IPS DF 6.9 (cell line): ENCODE results near the gene MIDN.

Experiments
- DNase-seq: peaks from one replicate; pipeline ENCODE4 v3.0.0-alpha.2; 2013; ENCODE audit warnings: low read depth, low spot score
- H3K27ac ChIP-seq: one replicate; pipeline ENCODE4 v1.5.1; 2013; ENCODE audit warnings: low read length, control low read depth
- H3K27me3 ChIP-seq: 2 replicates; pipeline ENCODE4 v1.6.1; 2013; ENCODE audit warnings: mild to moderate bottlenecking, low read length; ENCODE audit not compliant: control insufficient read depth, insufficient read depth
- H3K36me3 ChIP-seq: 2 replicates; pipeline ENCODE4 v1.6.1; 2013; ENCODE audit warnings: low read length; ENCODE audit not compliant: control insufficient read depth, insufficient read depth
- H3K4me1 ChIP-seq: 2 replicates; pipeline ENCODE4 v1.6.1; 2013; ENCODE audit warnings: low read length; ENCODE audit not compliant: control insufficient read depth, insufficient read depth
- H3K4me3 ChIP-seq: 2 replicates; pipeline ENCODE4 v1.5.1; 2013; ENCODE audit warnings: mild to moderate bottlenecking, low read length
- H3K9me3 ChIP-seq: 2 replicates; pipeline ENCODE4 v1.6.1; 2013; ENCODE audit warnings: low read length, inconsistent platforms; ENCODE audit not compliant: control insufficient read depth, insufficient read depth
- WGBS: extraction: QIAGEN DNeasy Blood & Tissue Kit; methylation state at CpG from one replicate; pipeline ENCODE4 v1.1.7; 2013; ENCODE audit warnings: mixed read lengths, missing lambda C conversion rate; ENCODE audit not compliant: insufficient read length, insufficient coverage; 5-methylcytosine and 5-hydroxymethylcytosine counted together

Gene MIDN

GRCh38 chr19:1248786-1249297 is 459 bp downstream of the MIDN start:
- peak overlapping the region; percentile 96 for H3K4me3 ChIP-seq
- DNase-seq = no peak
- H3K27me3 ChIP-seq = no peaks in the 10 kb centered on the region
- WGBS = no CpG with 5 or more reads among the region's 74 CpGs
- no peak overlapping the region for H3K27ac ChIP-seq
- H3K4me1 ChIP-seq = peaks cover 5% of the 10 kb centered on the region; the same call in 1 of the 2 replicates
- H3K9me3 ChIP-seq = no peaks in the 10 kb centered on the region
- H3K36me3 ChIP-seq = peaks cover 20% of the 10 kb centered on the region

GRCh38 chr19:1249298-1249989 is 1.1 kb downstream of the MIDN start:
- H3K4me3 ChIP-seq = peak overlapping the region; percentile 96
- H3K4me1 ChIP-seq = peaks cover 5% of the 10 kb centered on the region; the same call in 1 of the 2 replicates
- no peak overlapping the region for H3K27ac ChIP-seq
- no peak for DNase-seq
- no CpG with 5 or more reads among the region's 102 CpGs for WGBS
- H3K27me3 ChIP-seq = no peaks in the 10 kb centered on the region
- peaks cover 26% of the 10 kb centered on the region for H3K36me3 ChIP-seq
- H3K9me3 ChIP-seq = no peaks in the 10 kb centered on the region

- Histone ChIP-seq H3K36me3 (peaks cover 30% of the 10 kb centered on the region), H3K27ac (no peak overlapping the region), H3K27me3 (no peaks in the 10 kb centered on the region), H3K4me3 (peak overlapping the region; percentile 77), H3K4me1 (peaks cover 5% of the 10 kb centered on the region; the same call in 1 of the 2 replicates), H3K9me3 (no peaks in the 10 kb centered on the region)
- DNase-seq = no peak
- no CpG with 5 or more reads among the region's 67 CpGs for WGBS
Observed at GRCh38 chr19:1249990-1250436, 1.6 kb downstream of the MIDN start.

- Histone ChIP-seq H3K36me3 (peaks cover 35% of the 10 kb centered on the region), H3K27ac (no peak overlapping the region), H3K9me3 (no peaks in the 10 kb centered on the region), H3K27me3 (no peaks in the 10 kb centered on the region), H3K4me1 (peaks cover 7% of the 10 kb centered on the region; the same call in 1 of the 2 replicates), H3K4me3 (peak overlapping the region; percentile 77)
- no peak for DNase-seq
- WGBS = no CpG with 5 or more reads among the region's 90 CpGs
Observed at GRCh38 chr19:1250437-1251260, 2.3 kb downstream of the MIDN start.

GRCh38 chr19:1251330-1252220 is 3.2 kb downstream of the MIDN start:
- no CpG with 5 or more reads among the region's 41 CpGs for WGBS

GRCh38 chr19:1252221-1252820 is 3.9 kb downstream of the MIDN start:
- WGBS = no CpG with 5 or more reads among the region's 30 CpGs
- Histone ChIP-seq H3K27me3 (no peaks in the 10 kb centered on the region), H3K36me3 (peaks cover 47% of the 10 kb centered on the region), H3K27ac (no peak overlapping the region), H3K4me3 (peak overlapping the region; percentile 77; the same call in 1 of the 2 replicates), H3K9me3 (no peaks in the 10 kb centered on the region), H3K4me1 (peaks cover 7% of the 10 kb centered on the region; the same call in 1 of the 2 replicates)
- DNase-seq = no peak

More at GRCh38 chr19:1251330-1252220, 3.2 kb downstream of the MIDN start:
- DNase-seq = no peak
- Histone ChIP-seq H3K27me3 (no peaks in the 10 kb centered on the region), H3K4me1 (peaks cover 7% of the 10 kb centered on the region; the same call in 1 of the 2 replicates), H3K27ac (no peak overlapping the region), H3K4me3 (peak overlapping the region; percentile 77), H3K9me3 (no peaks in the 10 kb centered on the region), H3K36me3 (peaks cover 41% of the 10 kb centered on the region)

- peaks cover 47% of the 10 kb centered on the region for H3K36me3 ChIP-seq
- H3K27me3 ChIP-seq = no peaks in the 10 kb centered on the region
- no peak for DNase-seq
- whole genome bisulfite sequencing = no CpG with 5 or more reads among the region's 26 CpGs
- H3K27ac ChIP-seq = no peak overlapping the region
- peaks cover 5% of the 10 kb centered on the region; the same call in 1 of the 2 replicates for H3K4me1 ChIP-seq
- H3K9me3 ChIP-seq = no peaks in the 10 kb centered on the region
- H3K4me3 ChIP-seq = no peak overlapping the region
Observed at GRCh38 chr19:1252821-1253513, 4.6 kb downstream of the MIDN start.

GRCh38 chr19:1253514-1254080 is 5.2 kb downstream of the MIDN start:
- H3K4me3 ChIP-seq = no peak overlapping the region
- no peak overlapping the region for H3K27ac ChIP-seq
- peaks cover 47% of the 10 kb centered on the region for H3K36me3 ChIP-seq
- DNase-seq = no peak
- H3K4me1 ChIP-seq = peaks cover 5% of the 10 kb centered on the region; the same call in 1 of the 2 replicates
- H3K27me3 ChIP-seq = no peaks in the 10 kb centered on the region
- no CpG with 5 or more reads among the region's 23 CpGs for WGBS
- no peaks in the 10 kb centered on the region for H3K9me3 ChIP-seq

GRCh38 chr19:1254081-1254527 is 5.7 kb downstream of the MIDN start:
- DNase-seq = no peak
- Histone ChIP-seq H3K27ac (no peak overlapping the region), H3K4me3 (no peak overlapping the region), H3K36me3 (peaks cover 47% of the 10 kb centered on the region), H3K27me3 (no peaks in the 10 kb centered on the region), H3K4me1 (peaks cover 5% of the 10 kb centered on the region; the same call in 1 of the 2 replicates), H3K9me3 (no peaks in the 10 kb centered on the region)
- WGBS = no CpG with 5 or more reads among the region's 37 CpGs
